PFSK-1 (cell line): ENCODE results near the gene ZNF460.

Experiments
- REST ChIP-seq, 2 experiments: IDR thresholded peaks; 2 replicates each; pipeline versions ENCODE4 v1.6.1 to v1.8.0; 2011 to 2012; ENCODE audit warnings: low read depth in 2 of 2, low read length in 2 of 2, control low read depth in 1 of 2, inconsistent platforms in 1 of 2, mild to moderate bottlenecking in 1 of 2, moderate library complexity in 1 of 2; ENCODE audit not compliant: insufficient read depth in 1 of 2
- TAF1 ChIP-seq: IDR thresholded peaks from 2 replicates; pipeline ENCODE4 v1.6.1; 2012; ENCODE audit warnings: low read length, control low read depth, borderline replicate concordance; ENCODE audit not compliant: insufficient read depth

- no peak for TF ChIP-seq TAF1
- no peak for TF ChIP-seq REST (IDR thresholded peaks at IDR 0.05; ENCODE audit: insufficient read depth in 1 of 2, low read depth in 2 of 2, low read length in 2 of 2)
Observed at GRCh38 chr19:57280962-57281400, 696 bp downstream of the ZNF460 start.
